HEK293T (cell line): Measurements from ENCODE around the gene HECTD1.
"Not testable (repeated sequence)": the region's sequence is repeated elsewhere in the genome, so short reads cannot be mapped to it uniquely, and the experiment has no call there.

Experiments used
- ARNT ChIP-seq: fragments of 450-650 bp; IDR thresholded peaks from 2 replicates; pipeline ENCODE4 v1.6.1; 2017; ENCODE audit warnings: mild to moderate bottlenecking
- BHLHE40 ChIP-seq: fragments of 450-650 bp; IDR thresholded peaks from 2 replicates; pipeline ENCODE4 v1.6.1; 2016; ENCODE audit warnings: mild to moderate bottlenecking, moderate library complexity, borderline replicate concordance
- ELF4 ChIP-seq: fragments of 450-650 bp; IDR thresholded peaks from 2 replicates; pipeline ENCODE4 v1.6.1; 2017; ENCODE audit warnings: antibody characterized with exemption
- HDGF ChIP-seq: fragments of 450-650 bp; IDR thresholded peaks from 2 replicates; pipeline ENCODE4 v1.6.1; 2017; ENCODE audit warnings: antibody characterized with exemption, borderline replicate concordance
- SP1 ChIP-seq: fragments of 450-650 bp; IDR thresholded peaks from 2 replicates; pipeline ENCODE4 v1.6.1; 2017
- TARDBP ChIP-seq: fragments of 450-650 bp; IDR thresholded peaks from 2 replicates; pipeline ENCODE4 v1.6.1; 2016
- ZNF384 ChIP-seq: fragments of 450-650 bp; IDR thresholded peaks from 2 replicates; pipeline ENCODE4 v1.6.1; 2016

GRCh38 chr14:31093884-31094839 is 113.4 kb downstream of the HECTD1 start:
- not testable (repeated sequence) for TF ChIP-seq HDGF, TARDBP, ELF4, ZNF384, SP1, BHLHE40, ARNT
